ENCODE measurements around the gene SDHAF4.

DNA sequence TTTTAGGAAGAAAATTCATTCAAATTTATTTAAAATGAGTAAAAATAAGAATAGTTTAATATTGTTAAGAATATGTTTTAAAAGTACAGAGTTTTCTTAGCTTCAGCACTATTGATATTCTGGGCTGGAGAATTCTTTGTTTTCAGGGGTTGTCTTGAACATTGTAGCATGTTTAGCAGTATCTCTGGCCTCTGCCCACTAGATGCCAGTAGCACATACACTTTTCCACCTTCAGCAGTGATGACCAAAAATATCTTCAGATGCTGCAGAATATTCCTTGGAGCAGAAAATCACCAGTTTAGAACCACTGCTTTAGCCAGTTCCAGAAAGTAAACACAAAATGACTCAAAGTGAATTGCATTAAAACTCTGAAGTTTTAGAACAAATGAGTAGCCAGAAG lies 19.4 kb upstream of the SDHAF4 start:
- TF ChIP-seq, protein P1, sequence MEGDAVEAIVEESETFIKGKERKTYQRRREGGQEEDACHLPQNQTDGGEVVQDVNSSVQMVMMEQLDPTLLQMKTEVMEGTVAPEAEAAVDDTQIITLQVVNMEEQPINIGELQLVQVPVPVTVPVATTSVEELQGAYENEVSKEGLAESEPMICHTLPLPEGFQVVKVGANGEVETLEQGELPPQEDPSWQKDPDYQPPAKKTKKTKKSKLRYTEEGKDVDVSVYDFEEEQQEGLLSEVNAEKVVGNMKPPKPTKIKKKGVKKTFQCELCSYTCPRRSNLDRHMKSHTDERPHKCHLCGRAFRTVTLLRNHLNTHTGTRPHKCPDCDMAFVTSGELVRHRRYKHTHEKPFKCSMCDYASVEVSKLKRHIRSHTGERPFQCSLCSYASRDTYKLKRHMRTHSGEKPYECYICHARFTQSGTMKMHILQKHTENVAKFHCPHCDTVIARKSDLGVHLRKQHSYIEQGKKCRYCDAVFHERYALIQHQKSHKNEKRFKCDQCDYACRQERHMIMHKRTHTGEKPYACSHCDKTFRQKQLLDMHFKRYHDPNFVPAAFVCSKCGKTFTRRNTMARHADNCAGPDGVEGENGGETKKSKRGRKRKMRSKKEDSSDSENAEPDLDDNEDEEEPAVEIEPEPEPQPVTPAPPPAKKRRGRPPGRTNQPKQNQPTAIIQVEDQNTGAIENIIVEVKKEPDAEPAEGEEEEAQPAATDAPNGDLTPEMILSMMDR (conservative IDR thresholded peaks at IDR 0.05 in 1 of 2, IDR thresholded peaks at IDR 0.05 in 1 of 2; ENCODE audit: low read depth in 1 of 2, low read length in 2 of 2), result peak; percentile 41 to 45
- TF ChIP-seq EZH2 (IDR thresholded peaks at IDR 0.05; ENCODE audit: low read length, missing control alignments), result no peak
